HG03571 (cell line): ENCODE results near the gene RASA3.

Experiments used
- ATAC-seq: cut with Tn5 transposase; IDR thresholded peaks from one replicate; pipeline ENCODE4 v1.9.1; 2021; ENCODE audit not compliant: unreplicated experiment

RASA3 gene

GRCh38 chr13:113962975-113963374, 169.4 kb downstream of the RASA3 start:
- no peak for ATAC-seq

- ATAC-seq: no peak
Observed at GRCh38 chr13:113962386-113962785, 170.0 kb downstream of the RASA3 start.

- no peak for ATAC-seq
Observed at GRCh38 chr13:113960276-113960948, 172.0 kb downstream of the RASA3 start.

GRCh38 chr13:113959198-113959597, 173.2 kb downstream of the RASA3 start:
- ATAC-seq: no peak

GRCh38 chr13:113958373-113958772, 174.1 kb downstream of the RASA3 start:
- no peak for ATAC-seq

GRCh38 chr13:113956571-113956970, 175.9 kb downstream of the RASA3 start:
- ATAC-seq: no peak

- ATAC-seq: no peak
Observed at GRCh38 chr13:113955691-113956090, 176.7 kb downstream of the RASA3 start.

GRCh38 chr13:113955235-113955634, 177.2 kb downstream of the RASA3 start:
- ATAC-seq: no peak

GRCh38 chr13:113954046-113954835, 178.2 kb downstream of the RASA3 start:
- ATAC-seq: no peak

GRCh38 chr13:113953561-113953960, 178.9 kb downstream of the RASA3 start:
- ATAC-seq: no peak

- no peak for ATAC-seq
Observed at GRCh38 chr13:113952983-113953520, 179.4 kb downstream of the RASA3 start.

GRCh38 chr13:113952151-113952982, 180.1 kb downstream of the RASA3 start:
- no peak for ATAC-seq

- peak; percentile 79 for ATAC-seq
Observed at GRCh38 chr13:113951246-113951999, 181.0 kb downstream of the RASA3 start.

GRCh38 chr13:113950451-113951245, 181.8 kb downstream of the RASA3 start:
- peak; percentile 25 for ATAC-seq

- ATAC-seq: no peak
Observed at GRCh38 chr13:113949546-113949945, 182.9 kb downstream of the RASA3 start.

GRCh38 chr13:113948034-113948742, 184.2 kb downstream of the RASA3 start:
- no peak for ATAC-seq

- no peak for ATAC-seq
Observed at GRCh38 chr13:113947311-113948033, 185.0 kb downstream of the RASA3 start.

GRCh38 chr13:113946409-113947181, 185.8 kb downstream of the RASA3 start:
- ATAC-seq: no peak
